Fibroblast of lung (primary cell): ENCODE measurements around the gene HMG20A.

ENCODE experiments used
- EZH2 ChIP-seq: IDR thresholded peaks from 2 replicates; pipeline ENCODE4 v1.5.1; 2012; ENCODE audit warnings: low read length, control low read depth, mild to moderate bottlenecking; ENCODE audit errors: missing control alignments
- TF ChIP-seq, protein P1 (sequence below), 2 donors: IDR thresholded peaks in 1 of 2; conservative IDR thresholded peaks in 1 of 2; 1 replicate in 1 of 2; 2 replicates in 1 of 2; pipeline ENCODE4 v1.5.1; 2011 to 2012; ENCODE audit warnings: low read length in 2 of 2, control low read depth in 1 of 2, inconsistent platforms in 1 of 2, low read depth in 1 of 2, mild to moderate bottlenecking in 1 of 2

DNA sequence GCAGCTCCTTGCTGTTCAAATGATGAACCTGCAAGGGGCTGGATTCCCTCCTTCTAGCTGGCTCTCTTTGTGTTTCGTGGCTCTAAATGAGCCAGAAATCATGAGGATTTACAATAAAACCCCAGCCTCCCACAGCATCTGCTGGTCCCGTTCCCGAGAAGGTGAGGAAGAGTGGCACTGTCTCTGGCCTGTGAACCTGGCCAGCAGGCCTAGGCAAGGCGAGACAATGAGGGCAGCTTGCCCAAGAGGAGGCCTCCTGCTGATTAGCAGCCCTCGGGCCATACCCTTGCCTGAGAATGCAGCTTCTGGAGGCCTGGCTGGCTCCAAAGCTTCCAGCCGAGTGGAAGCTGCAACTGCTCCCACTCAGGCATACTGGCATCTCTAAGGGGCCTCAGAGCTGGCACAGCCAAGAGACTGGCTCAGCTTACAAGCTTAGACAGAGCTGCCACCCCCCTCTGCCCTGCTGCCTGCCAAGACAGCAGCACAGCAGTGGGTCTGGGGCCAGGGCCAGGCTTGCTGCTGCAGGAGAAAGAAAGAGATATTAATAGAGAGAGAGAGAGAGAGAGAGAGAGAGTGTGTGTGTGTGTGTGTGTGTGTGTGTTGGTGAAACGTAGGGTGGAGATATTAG lies 76.5 kb downstream of the HMG20A start:
- TF ChIP-seq, protein P1, sequence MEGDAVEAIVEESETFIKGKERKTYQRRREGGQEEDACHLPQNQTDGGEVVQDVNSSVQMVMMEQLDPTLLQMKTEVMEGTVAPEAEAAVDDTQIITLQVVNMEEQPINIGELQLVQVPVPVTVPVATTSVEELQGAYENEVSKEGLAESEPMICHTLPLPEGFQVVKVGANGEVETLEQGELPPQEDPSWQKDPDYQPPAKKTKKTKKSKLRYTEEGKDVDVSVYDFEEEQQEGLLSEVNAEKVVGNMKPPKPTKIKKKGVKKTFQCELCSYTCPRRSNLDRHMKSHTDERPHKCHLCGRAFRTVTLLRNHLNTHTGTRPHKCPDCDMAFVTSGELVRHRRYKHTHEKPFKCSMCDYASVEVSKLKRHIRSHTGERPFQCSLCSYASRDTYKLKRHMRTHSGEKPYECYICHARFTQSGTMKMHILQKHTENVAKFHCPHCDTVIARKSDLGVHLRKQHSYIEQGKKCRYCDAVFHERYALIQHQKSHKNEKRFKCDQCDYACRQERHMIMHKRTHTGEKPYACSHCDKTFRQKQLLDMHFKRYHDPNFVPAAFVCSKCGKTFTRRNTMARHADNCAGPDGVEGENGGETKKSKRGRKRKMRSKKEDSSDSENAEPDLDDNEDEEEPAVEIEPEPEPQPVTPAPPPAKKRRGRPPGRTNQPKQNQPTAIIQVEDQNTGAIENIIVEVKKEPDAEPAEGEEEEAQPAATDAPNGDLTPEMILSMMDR (conservative IDR thresholded peaks at IDR 0.05 in 1 of 2, IDR thresholded peaks at IDR 0.05 in 1 of 2; ENCODE audit: low read depth in 1 of 2, low read length in 2 of 2) = no peak
- no peak for TF ChIP-seq EZH2
